ENCODE measurements around the gene SUN1. TPM values are rescaled to one million over a fixed set of nuclear protein-coding genes. Genes with fewer than 3 reads are reported as not detected.
"Not testable (repeated sequence)": the region's sequence is repeated elsewhere in the genome, so short reads cannot be mapped to it uniquely, and the experiment has no call there.

Gene SUN1
- polyA plus RNA-seq, 3 donors, result 44.2 to 154 (median 51.5) TPM

- 99% methylated on average over 19 of the region's 31 CpGs for WGBS (ENCODE audit: insufficient coverage)
Measured at GRCh38 chr7:794671-795329, 37.5 kb upstream of the SUN1 start.

DNA sequence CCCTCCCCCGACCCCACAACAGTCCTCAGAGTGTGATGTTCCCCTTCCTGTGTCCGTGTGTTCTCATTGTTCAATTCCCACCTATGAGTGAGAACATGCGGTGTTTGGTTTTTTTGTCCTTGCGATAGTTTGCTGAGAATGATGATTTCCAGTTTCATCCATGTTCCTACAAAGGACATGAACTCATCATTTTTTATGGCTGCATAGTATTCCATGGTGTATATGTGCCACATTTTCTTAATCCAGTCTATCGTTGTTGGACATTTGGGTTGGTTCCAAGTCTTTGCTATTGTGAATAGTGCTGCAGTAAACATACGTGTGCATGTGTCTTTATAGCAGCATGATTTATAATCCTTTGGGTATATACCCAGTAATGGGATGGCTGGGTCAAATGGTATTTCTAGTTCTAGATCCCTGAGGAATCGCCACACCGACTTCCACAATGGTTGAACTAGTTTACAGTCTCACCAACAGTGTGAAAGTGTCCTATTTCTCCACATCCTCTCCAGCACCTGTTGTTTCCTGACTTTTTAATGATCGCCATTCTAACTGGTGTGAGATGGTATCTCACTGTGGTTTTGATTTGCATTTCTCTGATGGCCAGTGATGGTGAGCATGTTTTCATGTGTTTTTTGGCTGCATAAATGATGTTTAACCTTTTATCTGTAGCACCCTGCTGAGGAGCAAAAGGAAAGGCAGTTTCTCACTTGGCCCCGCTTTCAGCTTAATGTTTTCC is 35.7 kb upstream of the SUN1 start:
- H4K20me1 ChIP-seq (ENCODE audit: insufficient read depth, low read length); H2AFZ ChIP-seq (ENCODE audit: insufficient read depth, low read depth, low read length, poor library complexity, severe bottlenecking); H3K4me3 Mint-ChIP-seq; H3K4me2 ChIP-seq (replicated peaks; ENCODE audit: extremely low read depth, low read length, poor library complexity, severe bottlenecking); H3K79me2 ChIP-seq (ENCODE audit: insufficient read depth, low read length); H3K4me3 ChIP-seq (replicated peaks in 1 of 3; ENCODE audit: low read depth in 2 of 3, low read length in 3 of 3); intact Hi-C loops (cut with micrococcal nuclease); H3K9me3 Mint-ChIP-seq; H3K27ac ChIP-seq (ENCODE audit: low read depth in 1 of 2, low read length in 2 of 2); H3K27me3 Mint-ChIP-seq (ENCODE audit: low read depth in 3 of 3); DNase-seq; H3K9me3 ChIP-seq (replicated peaks in 1 of 2; ENCODE audit: control insufficient read depth in 1 of 2, insufficient read depth in 1 of 2, low read length in 2 of 2); H3K36me3 Mint-ChIP-seq; H3K36me3 ChIP-seq (replicated peaks in 1 of 2; ENCODE audit: control insufficient read depth in 1 of 2, insufficient read depth in 2 of 2, low read length in 2 of 2); H3K27me3 ChIP-seq (ENCODE audit: control insufficient read depth in 2 of 2, insufficient read depth in 2 of 2, low read length in 2 of 2); H3K9ac ChIP-seq (ENCODE audit: insufficient read depth, low read length, poor library complexity, severe bottlenecking): not testable (repeated sequence)
- Mint-ChIP-seq H3K4me1 (peaks cover 32% of the 10 kb centered on the region), H3K27ac (peak overlapping the region in 1 of 7 donors; percentile 12)
- WGBS (ENCODE audit: insufficient coverage), result no CpG with 5 or more reads among the region's 10 CpGs
- H3K4me1 ChIP-seq (ENCODE audit: control insufficient read depth in 1 of 2, insufficient read depth in 2 of 2, low read length in 2 of 2), result peaks cover 25 to 28% of the 10 kb centered on the region in 2 donors

More at GRCh38 chr7:794671-795329, 37.5 kb upstream of the SUN1 start:
- H3K9me3 Mint-ChIP-seq, result peaks cover 0 to 3% (median 0%) of the 10 kb centered on the region in 7 donors
- TF ChIP-seq, protein P1, sequence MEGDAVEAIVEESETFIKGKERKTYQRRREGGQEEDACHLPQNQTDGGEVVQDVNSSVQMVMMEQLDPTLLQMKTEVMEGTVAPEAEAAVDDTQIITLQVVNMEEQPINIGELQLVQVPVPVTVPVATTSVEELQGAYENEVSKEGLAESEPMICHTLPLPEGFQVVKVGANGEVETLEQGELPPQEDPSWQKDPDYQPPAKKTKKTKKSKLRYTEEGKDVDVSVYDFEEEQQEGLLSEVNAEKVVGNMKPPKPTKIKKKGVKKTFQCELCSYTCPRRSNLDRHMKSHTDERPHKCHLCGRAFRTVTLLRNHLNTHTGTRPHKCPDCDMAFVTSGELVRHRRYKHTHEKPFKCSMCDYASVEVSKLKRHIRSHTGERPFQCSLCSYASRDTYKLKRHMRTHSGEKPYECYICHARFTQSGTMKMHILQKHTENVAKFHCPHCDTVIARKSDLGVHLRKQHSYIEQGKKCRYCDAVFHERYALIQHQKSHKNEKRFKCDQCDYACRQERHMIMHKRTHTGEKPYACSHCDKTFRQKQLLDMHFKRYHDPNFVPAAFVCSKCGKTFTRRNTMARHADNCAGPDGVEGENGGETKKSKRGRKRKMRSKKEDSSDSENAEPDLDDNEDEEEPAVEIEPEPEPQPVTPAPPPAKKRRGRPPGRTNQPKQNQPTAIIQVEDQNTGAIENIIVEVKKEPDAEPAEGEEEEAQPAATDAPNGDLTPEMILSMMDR (IDR thresholded peaks at IDR 0.05), result no peak
- no peak overlapping the region for H3K27ac Mint-ChIP-seq
- Histone ChIP-seq H3K36me3 (replicated peaks in 1 of 2; ENCODE audit: control insufficient read depth in 1 of 2, insufficient read depth in 2 of 2, low read length in 2 of 2) (no peaks in the 10 kb centered on the region), H3K79me2 (ENCODE audit: insufficient read depth, low read length) (no peaks in the 10 kb centered on the region), H2AFZ (ENCODE audit: insufficient read depth, low read depth, low read length, poor library complexity, severe bottlenecking) (no peak overlapping the region), H3K9me3 (replicated peaks in 1 of 2; ENCODE audit: control insufficient read depth in 1 of 2, insufficient read depth in 1 of 2, low read length in 2 of 2) (no peaks in the 10 kb centered on the region), H3K4me1 (ENCODE audit: control insufficient read depth in 1 of 2, insufficient read depth in 2 of 2, low read length in 2 of 2) (peaks cover 14 to 16% of the 10 kb centered on the region in 2 donors), H4K20me1 (ENCODE audit: insufficient read depth, low read length) (no peaks in the 10 kb centered on the region), H3K27ac (ENCODE audit: low read depth in 1 of 2, low read length in 2 of 2) (no peak overlapping the region), H3K4me2 (replicated peaks; ENCODE audit: extremely low read depth, low read length, poor library complexity, severe bottlenecking) (no peak overlapping the region), H3K9ac (ENCODE audit: insufficient read depth, low read length, poor library complexity, severe bottlenecking) (no peak overlapping the region), H3K4me3 (replicated peaks in 1 of 3; ENCODE audit: low read depth in 2 of 3, low read length in 3 of 3) (no peak overlapping the region), H3K27me3 (ENCODE audit: control insufficient read depth in 2 of 2, insufficient read depth in 2 of 2, low read length in 2 of 2) (no peaks in the 10 kb centered on the region)
- peaks cover 17% of the 10 kb centered on the region for H3K4me1 Mint-ChIP-seq
- intact Hi-C loops (cut with micrococcal nuclease), result no loop called here
- peaks cover 1 to 2% of the 10 kb centered on the region in 2 donors for H3K36me3 Mint-ChIP-seq
- no peak overlapping the region for H3K4me3 Mint-ChIP-seq
- peaks cover 2 to 5% (median 3%) of the 10 kb centered on the region in 3 donors for H3K27me3 Mint-ChIP-seq (ENCODE audit: low read depth in 3 of 3)
- no peak for DNase-seq
